ENCODE measurements around the gene DDX55. TPM values are rescaled to one million over a fixed set of nuclear protein-coding genes. Genes with fewer than 3 reads are reported as not detected.
A peak's percentile ranks its signal among the peaks of the same experiment; 100 is the strongest.

The DDX55 gene
- 47.1 TPM for polyA plus RNA-seq (2012; ENCODE audit: insufficient read length, low read depth)

DNA sequence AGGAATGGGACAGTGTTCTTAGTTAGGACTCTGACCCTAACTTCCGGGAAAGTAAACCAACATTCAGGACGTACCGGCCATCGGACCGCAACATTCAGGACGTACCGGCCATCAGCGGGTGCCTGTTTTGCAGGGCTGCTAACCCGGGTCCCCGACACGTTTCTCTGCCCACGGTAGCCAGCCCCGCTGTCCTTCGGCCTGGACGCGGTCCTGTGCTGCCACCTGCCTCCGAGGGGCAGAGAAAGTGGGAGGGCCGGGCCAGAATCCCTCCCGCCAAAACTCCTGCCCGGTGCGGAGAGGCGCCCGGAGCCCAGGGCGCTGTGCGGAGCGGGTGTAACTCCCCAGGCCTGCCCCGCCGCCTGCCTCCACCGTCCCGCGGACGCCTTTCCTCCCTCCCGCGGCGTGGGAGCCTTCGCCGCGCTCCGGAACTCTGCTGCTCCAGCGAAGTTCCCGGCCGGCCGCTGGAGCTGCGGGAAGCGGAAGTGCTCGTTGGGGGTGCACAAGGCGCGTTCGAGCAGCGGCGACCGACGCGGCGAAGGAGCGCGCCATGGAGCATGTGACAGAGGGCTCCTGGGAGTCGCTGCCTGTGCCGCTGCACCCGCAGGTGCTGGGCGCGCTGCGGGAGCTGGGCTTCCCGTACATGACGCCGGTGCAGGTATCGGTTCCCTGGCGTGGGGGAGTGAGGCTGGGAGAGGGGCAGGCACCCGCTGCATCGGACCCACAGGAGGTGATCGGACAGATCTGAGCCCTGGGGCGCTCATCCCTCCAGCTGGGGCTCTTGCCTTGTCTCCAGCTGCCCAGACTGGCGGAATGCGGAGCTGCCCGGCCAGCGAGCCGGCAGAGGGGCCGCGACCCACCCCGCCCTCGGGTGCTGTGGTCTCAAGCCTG lies at the start of gene DDX55:
Gene DDX55 (plus strand): TSS at position 498 of the 888 bp plus-strand sequence. CDS start 50 bp downstream, at position 548.
- TF ChIP-seq SIN3A (IDR thresholded peaks at IDR 0.05; ENCODE audit: borderline replicate concordance, insufficient read depth, low read length) (peak; percentile 88; the same call in 1 of the 2 replicates), POLR2AphosphoS5 (IDR thresholded peaks at IDR 0.05; ENCODE audit: low read depth, low read length) (peak; percentile 89), FOXP2 (optimal IDR thresholded peaks at IDR 0.05; ENCODE audit: borderline replicate concordance, extremely low read depth, extremely low read length, insufficient read depth) (peak; percentile 72), TAF1 (IDR thresholded peaks at IDR 0.05; ENCODE audit: borderline replicate concordance, insufficient read depth, low read length) (peak; percentile 97)
- TF ChIP-seq, protein P1, sequence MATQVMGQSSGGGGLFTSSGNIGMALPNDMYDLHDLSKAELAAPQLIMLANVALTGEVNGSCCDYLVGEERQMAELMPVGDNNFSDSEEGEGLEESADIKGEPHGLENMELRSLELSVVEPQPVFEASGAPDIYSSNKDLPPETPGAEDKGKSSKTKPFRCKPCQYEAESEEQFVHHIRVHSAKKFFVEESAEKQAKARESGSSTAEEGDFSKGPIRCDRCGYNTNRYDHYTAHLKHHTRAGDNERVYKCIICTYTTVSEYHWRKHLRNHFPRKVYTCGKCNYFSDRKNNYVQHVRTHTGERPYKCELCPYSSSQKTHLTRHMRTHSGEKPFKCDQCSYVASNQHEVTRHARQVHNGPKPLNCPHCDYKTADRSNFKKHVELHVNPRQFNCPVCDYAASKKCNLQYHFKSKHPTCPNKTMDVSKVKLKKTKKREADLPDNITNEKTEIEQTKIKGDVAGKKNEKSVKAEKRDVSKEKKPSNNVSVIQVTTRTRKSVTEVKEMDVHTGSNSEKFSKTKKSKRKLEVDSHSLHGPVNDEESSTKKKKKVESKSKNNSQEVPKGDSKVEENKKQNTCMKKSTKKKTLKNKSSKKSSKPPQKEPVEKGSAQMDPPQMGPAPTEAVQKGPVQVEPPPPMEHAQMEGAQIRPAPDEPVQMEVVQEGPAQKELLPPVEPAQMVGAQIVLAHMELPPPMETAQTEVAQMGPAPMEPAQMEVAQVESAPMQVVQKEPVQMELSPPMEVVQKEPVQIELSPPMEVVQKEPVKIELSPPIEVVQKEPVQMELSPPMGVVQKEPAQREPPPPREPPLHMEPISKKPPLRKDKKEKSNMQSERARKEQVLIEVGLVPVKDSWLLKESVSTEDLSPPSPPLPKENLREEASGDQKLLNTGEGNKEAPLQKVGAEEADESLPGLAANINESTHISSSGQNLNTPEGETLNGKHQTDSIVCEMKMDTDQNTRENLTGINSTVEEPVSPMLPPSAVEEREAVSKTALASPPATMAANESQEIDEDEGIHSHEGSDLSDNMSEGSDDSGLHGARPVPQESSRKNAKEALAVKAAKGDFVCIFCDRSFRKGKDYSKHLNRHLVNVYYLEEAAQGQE (IDR thresholded peaks at IDR 0.05; ENCODE audit: insufficient read depth in 1 of 2, low read depth in 2 of 2, low read length in 2 of 2) = peak; percentile 49 to 69; a peak in 2 of 4 replicates

GRCh38 chr12:123559468-123559867 lies 42.4 kb upstream of the DDX55 start:
- TF ChIP-seq TAF1 (IDR thresholded peaks at IDR 0.05; ENCODE audit: borderline replicate concordance, insufficient read depth, low read length) (no peak), SIN3A (IDR thresholded peaks at IDR 0.05; ENCODE audit: borderline replicate concordance, insufficient read depth, low read length) (no peak), FOXP2 (optimal IDR thresholded peaks at IDR 0.05; ENCODE audit: borderline replicate concordance, extremely low read depth, extremely low read length, insufficient read depth) (no peak), POLR2AphosphoS5 (IDR thresholded peaks at IDR 0.05; ENCODE audit: low read depth, low read length) (no peak)
- TF ChIP-seq, protein P1 (IDR thresholded peaks at IDR 0.05; ENCODE audit: insufficient read depth in 1 of 2, low read depth in 2 of 2, low read length in 2 of 2) = no peak

DNA sequence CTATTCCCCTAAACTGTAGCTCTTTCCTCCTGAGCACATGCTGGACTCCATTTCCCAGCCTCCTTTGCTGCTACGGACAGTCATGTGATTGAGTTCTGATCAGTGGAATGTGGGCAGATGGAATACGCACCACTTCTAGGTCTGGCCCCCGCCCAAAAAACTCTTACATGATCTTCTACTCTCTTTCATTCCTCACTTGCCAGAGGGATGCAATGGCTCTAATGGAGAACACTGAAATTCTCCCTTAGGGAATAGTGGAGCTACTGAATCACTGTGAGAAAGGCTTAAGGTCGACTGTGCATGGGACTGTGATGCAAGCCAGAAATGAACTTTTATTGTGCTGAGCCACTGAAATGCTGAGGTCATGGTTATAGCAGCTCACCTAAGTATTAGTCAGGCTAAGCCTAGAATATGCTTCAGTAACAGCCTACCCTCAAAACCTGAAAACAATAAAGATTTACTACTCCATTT lies 30.5 kb upstream of the DDX55 start:
- no peak for TF ChIP-seq POLR2AphosphoS5 (IDR thresholded peaks at IDR 0.05; ENCODE audit: low read depth, low read length)
- TF ChIP-seq TAF1 (IDR thresholded peaks at IDR 0.05; ENCODE audit: borderline replicate concordance, insufficient read depth, low read length) = no peak
- TF ChIP-seq, protein P1 (IDR thresholded peaks at IDR 0.05; ENCODE audit: insufficient read depth in 1 of 2, low read depth in 2 of 2, low read length in 2 of 2) = no peak

DNA sequence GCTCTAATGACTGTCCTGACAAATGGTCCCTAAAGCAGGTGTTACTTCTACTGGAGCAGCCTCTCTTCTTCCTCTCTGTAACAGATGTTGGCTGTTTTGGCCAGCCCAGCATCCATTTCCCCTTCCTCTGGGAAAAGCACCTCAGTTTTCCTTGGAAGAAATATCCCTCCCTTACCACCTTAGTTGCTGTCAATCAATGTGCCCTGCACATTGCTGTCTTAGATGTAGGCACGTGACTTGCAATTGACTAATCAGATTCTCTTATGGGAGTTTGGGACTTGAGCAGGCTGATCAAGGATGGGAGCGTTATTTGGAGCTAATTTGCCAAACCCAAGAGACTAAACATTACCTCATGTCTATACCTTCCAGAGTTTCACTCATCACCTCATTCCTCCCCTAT lies 29.5 kb upstream of the DDX55 start:
- TF ChIP-seq TAF1 (IDR thresholded peaks at IDR 0.05; ENCODE audit: borderline replicate concordance, insufficient read depth, low read length) = no peak
- TF ChIP-seq, protein P1 (IDR thresholded peaks at IDR 0.05; ENCODE audit: insufficient read depth in 1 of 2, low read depth in 2 of 2, low read length in 2 of 2) = no peak
